HepG2 (cell line): ENCODE measurements around the gene FBXO9. TPM values are rescaled to one million over a fixed set of nuclear protein-coding genes. Genes with fewer than 3 reads are reported as not detected.

Experiments used
- ATAC-seq: fragments of 200-7000 bp; cut with Tn5 transposase; 3 replicates; pipeline ENCODE4 v1.9.1; 2020; ENCODE audit warnings: mild to moderate bottlenecking, moderate library complexity
- BruUV-seq: library from RNA; stranded (reverse); fragments of 400-500 nt; replicated peaks from 2 replicates; lab custom pipeline; 2021; lab: Mats Ljungman, UMichigan
- CTCF ChIA-PET: fragments of 300-600 bp; formaldehyde crosslinking; extraction: SDS; loops from one replicate; lab custom pipeline; 2021; ENCODE audit warnings: low total read pairs, inconsistent platforms, low intra/inter-chr PET ratio; lab: Yijun Ruan, JAX
- POLR2A ChIA-PET: fragments of 350-600 bp; sonication (Branson Sonifier 250); formaldehyde crosslinking; loops from one replicate; lab custom pipeline; 2020; ENCODE audit warnings: antibody characterized with exemption, inconsistent platforms; lab: Yijun Ruan, JAX
- DNase-seq: peaks from one replicate; pipeline ENCODE4 v3.0.0-alpha.2; 2015; ENCODE audit warnings: low spot score
- FAIRE-seq: peaks from 3 replicates; lab custom pipeline; 2011; peaks lifted over from hg19 to GRCh38; lab: Jason Lieb, UNC
- H2AFZ ChIP-seq: one replicate; pipeline ENCODE4 v1.6.1; 2011; ENCODE audit warnings: low read length, inconsistent platforms
- H3K27ac ChIP-seq: fragments of 300-600 bp; 3 replicates; pipeline ENCODE4 v1.8.0; 2011; ENCODE audit warnings: mixed run types, mild to moderate bottlenecking, mixed read lengths, low read length, inconsistent platforms; ENCODE audit not compliant: insufficient read depth; ENCODE audit errors: extremely low read length
- H3K27me3 ChIP-seq, 2 experiments: fragments of 200-600 bp in 1 of 2; 2 replicates in 1 of 2; 3 replicates in 1 of 2; pipeline versions ENCODE4 v1.6.0 to v1.8.0; 2011; ENCODE audit warnings: low read length in 2 of 2, mild to moderate bottlenecking in 2 of 2, moderate library complexity in 2 of 2, inconsistent platforms in 1 of 2; ENCODE audit not compliant: insufficient read depth in 2 of 2, control insufficient read depth in 1 of 2
- H3K36me3 ChIP-seq, 2 experiments: fragments of 200-600 bp in 1 of 2; replicated peaks in 1 of 2; 2 replicates in 1 of 2; 3 replicates in 1 of 2; pipeline versions ENCODE4 v1.5.1 to v1.8.0; 2011; ENCODE audit warnings: low read length in 2 of 2, inconsistent platforms in 1 of 2; ENCODE audit not compliant: insufficient read depth in 2 of 2, control insufficient read depth in 1 of 2
- H3K4me1 ChIP-seq: 2 replicates; pipeline ENCODE4 v1.5.1; 2012; ENCODE audit warnings: low read length, inconsistent platforms; ENCODE audit not compliant: insufficient read depth
- H3K4me2 ChIP-seq: 2 replicates; pipeline ENCODE4 v1.6.0; 2011; ENCODE audit warnings: low read depth, low read length, inconsistent platforms
- H3K4me3 ChIP-seq, 3 experiments: fragments of 200-600 bp in 1 of 3; sonication (generic), shearing (Covaris generic) in 1 of 3; replicated peaks in 1 of 3; 2 replicates each; pipeline ENCODE4 v1.5.1; 2011 to 2016; ENCODE audit warnings: low read length in 3 of 3, inconsistent platforms in 2 of 3, low read depth in 2 of 3, mild to moderate bottlenecking in 2 of 3, control low read depth in 1 of 3, mixed read lengths in 1 of 3; ENCODE audit not compliant: insufficient read depth in 1 of 3
- H3K79me2 ChIP-seq: one replicate; pipeline ENCODE4 v1.6.1; 2011; ENCODE audit warnings: low read length, inconsistent platforms; ENCODE audit not compliant: insufficient read depth
- H3K9ac ChIP-seq: 2 replicates; pipeline ENCODE4 v1.6.0; 2011; ENCODE audit warnings: mild to moderate bottlenecking, low read depth, low read length, inconsistent platforms; ENCODE audit not compliant: insufficient read depth
- H3K9me3 ChIP-seq: 2 replicates; pipeline ENCODE4 v1.5.1; 2012; ENCODE audit warnings: mild to moderate bottlenecking, low read length
- H4K20me1 ChIP-seq: 2 replicates; pipeline ENCODE4 v1.6.0; 2011; ENCODE audit warnings: inconsistent platforms, mild to moderate bottlenecking, low read length, moderate library complexity; ENCODE audit not compliant: insufficient read depth
- FIP1L1 ChIP-seq: fragments of 200-400 bp; formaldehyde crosslinking; IDR thresholded peaks from 2 replicates; pipeline ENCODE4 v1.6.1; 2018; ENCODE audit warnings: low read depth, mild to moderate bottlenecking, low read length, moderate library complexity, borderline replicate concordance; ENCODE audit not compliant: insufficient read depth
- FOXJ3 ChIP-seq: sonication (generic); formaldehyde crosslinking; IDR thresholded peaks from 2 replicates; pipeline ENCODE4 v1.4.0; 2020; ENCODE audit warnings: missing genetic modification reagents, mild to moderate bottlenecking, borderline replicate concordance
- LCORL ChIP-seq, 2 experiments: fragments of 450-650 bp in 1 of 2; sonication (generic) in 1 of 2; formaldehyde crosslinking in 1 of 2; IDR thresholded peaks; 2 replicates each; pipeline versions ENCODE4 v1.5.0 to v1.6.1; 2017 to 2020; ENCODE audit warnings: antibody characterized with exemption in 1 of 2, missing genetic modification reagents in 1 of 2
- MXI1 ChIP-seq: IDR thresholded peaks from 3 replicates; pipeline ENCODE4 v1.6.1; 2012; ENCODE audit warnings: low read depth, low read length, inconsistent platforms, borderline replicate concordance
- NR2F6 ChIP-seq, 2 experiments: IDR thresholded peaks; 2 replicates each; pipeline ENCODE4 v1.6.1; 2016; ENCODE audit warnings: antibody characterized with exemption in 1 of 2, mild to moderate bottlenecking in 1 of 2
- TCF7 ChIP-seq: sonication (generic); IDR thresholded peaks from 2 replicates; pipeline ENCODE4 v1.6.1; 2016; ENCODE audit warnings: antibody characterized with exemption, low read depth
- TFE3 ChIP-seq: IDR thresholded peaks from 2 replicates; pipeline ENCODE4 v1.6.1; 2016
- ZBTB42 ChIP-seq: sonication (generic); formaldehyde crosslinking; IDR thresholded peaks from 2 replicates; pipeline ENCODE4 v1.5.0; 2020; ENCODE audit warnings: mild to moderate bottlenecking, missing genetic modification reagents
- ZNF143 ChIP-seq: sonication (generic); formaldehyde crosslinking; IDR thresholded peaks from 2 replicates; pipeline ENCODE4 v1.4.0; 2020; ENCODE audit warnings: missing genetic modification reagents
- ZNF550 ChIP-seq: sonication (generic); formaldehyde crosslinking; IDR thresholded peaks from 2 replicates; pipeline ENCODE4 v1.4.0; 2020; ENCODE audit warnings: mild to moderate bottlenecking, missing genetic modification reagents, borderline replicate concordance
- ZNF710 ChIP-seq: sonication (generic); formaldehyde crosslinking; IDR thresholded peaks from 2 replicates; pipeline ENCODE4 v1.5.0; 2020; ENCODE audit warnings: mild to moderate bottlenecking, missing genetic modification reagents, borderline replicate concordance
- ZNF770 ChIP-seq: sonication (generic); formaldehyde crosslinking; IDR thresholded peaks from 2 replicates; pipeline ENCODE4 v1.5.0; 2020; ENCODE audit warnings: mild to moderate bottlenecking, missing genetic modification reagents
- WGBS: methylation state at CpG from one replicate; pipeline ENCODE4 v1.1.6; 2017; ENCODE audit warnings: low lambda C conversion rate; 5-methylcytosine and 5-hydroxymethylcytosine counted together
- in situ Hi-C: cut with HindIII; loops from 2 replicates; pipeline ENCODE4 v1.10.0; 2017; ENCODE audit warnings: low pct_unique_long_range_greater_than_20kb; ENCODE audit not compliant: extremely low pct_ligation_motif_present
- intact Hi-C: fragments of 100-400 bp; cut with micrococcal nuclease; formaldehyde crosslinking; loops from one replicate; pipeline ENCODE4 v1.10.0; 2022; ENCODE audit not compliant: unreplicated experiment
- polyA plus RNA-seq, 8 experiments: library from polyadenylated mRNA; depleted of rRNA in 3 of 8; stranded (reverse) in 7 of 8; unstranded in 1 of 8; fragments of >200 nt; fragmentation: Illumina TruSeq in 4 of 8; extraction: Trizol in 4 of 8; gene quantifications; 2 replicates each; pipeline versions ENCODE4 v1.2.1 to v1.2.3, GENCODE V29; 2011 to 2016; ENCODE audit warnings: low read depth in 4 of 8, missing spikeins in 1 of 8, mixed read lengths in 1 of 8; ENCODE audit not compliant: insufficient read depth in 1 of 8
- total RNA-seq, 5 experiments: library from RNA; depleted of rRNA; stranded (reverse); fragments of >200 nt; fragmentation: Illumina TruSeq; extraction: Trizol; gene quantifications; 2 replicates each; pipeline ENCODE4 v1.2.3, GENCODE V29; 2016; ENCODE audit warnings: low read depth in 1 of 5

FBXO9 gene
- total and polyA plus RNA-seq, 2 of the 13 experiments (the other 11 are each of a cell fraction or from before 2014, with no cell fraction given) = 64.3 to 98.4 TPM

DNA sequence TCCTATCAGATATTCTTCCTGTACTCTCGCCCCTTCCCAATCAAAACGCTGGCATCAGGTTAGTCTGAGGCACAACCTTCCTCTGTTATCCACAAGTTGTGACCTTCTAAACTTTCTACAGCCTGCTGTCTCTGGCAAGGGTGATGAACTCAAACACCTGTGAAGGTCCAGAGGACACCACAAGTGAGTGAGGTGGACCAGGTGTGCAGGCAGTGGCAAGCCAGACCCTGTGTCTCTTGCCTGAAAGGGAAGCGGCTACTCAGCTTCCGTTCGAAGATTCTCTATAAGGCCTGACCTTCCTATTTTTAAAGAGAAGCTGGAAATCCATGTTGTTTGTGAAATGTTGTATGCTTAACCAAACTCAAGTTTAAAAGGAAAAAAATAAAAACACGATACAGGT is 46.7 kb downstream of the FBXO9 start:
- DNase-seq (no peak), FAIRE-seq (no peak), ATAC-seq (peak; percentile 19; the same call in 2 of the 3 replicates)
- Histone ChIP-seq H3K36me3 (no peaks in the 10 kb centered on the region), H3K27me3 (no peaks in the 10 kb centered on the region), H4K20me1 (no peaks in the 10 kb centered on the region), H2AFZ (no peak overlapping the region), H3K4me2 (peak overlapping the region; percentile 52), H3K79me2 (no peaks in the 10 kb centered on the region), H3K9ac (no peak overlapping the region), H3K9me3 (peaks cover 9% of the 10 kb centered on the region; the same call in 1 of the 2 replicates), H3K4me3 (no peak overlapping the region), H3K4me1 (peaks cover 63% of the 10 kb centered on the region), H3K27ac (no peak overlapping the region)
- POLR2A ChIA-PET = interaction anchor here (1.2 to 2.4 kb wide), 2 partner anchors 23 to 28 kb away, joined by 4 to 13 read pairs; no protein-coding TSS in a partner anchor
- WGBS = 48% methylated on average over 6 of the region's 6 CpGs
- intact Hi-C loops = loop anchor here (10.0 kb wide), 1 partner anchor 193 kb away; no protein-coding TSS in a partner anchor
- no TSS peak for BruUV-seq
- CTCF ChIA-PET = no interaction called here
- in situ Hi-C loops = no loop called here
- no peak for TF ChIP-seq ZNF710
- no peak for TF ChIP-seq ZNF550 (CRISPR knock-in tag)
- TF ChIP-seq ZBTB42 (CRISPR knock-in tag) = no peak
- TF ChIP-seq NR2F6 (IDR thresholded peaks at IDR 0.05) = 0 out of 2 replicates have a peak, but pooled peaks have one; percentile 4
- TF ChIP-seq NR2F6 (CRISPR knock-in tag; IDR thresholded peaks at IDR 0.05) = no peak
- TF ChIP-seq LCORL (IDR thresholded peaks at IDR 0.05) = no peak
- no peak for TF ChIP-seq LCORL (CRISPR knock-in tag; IDR thresholded peaks at IDR 0.05)

- ATAC-seq = peak; percentile 77
- H3K27ac ChIP-seq = no peak overlapping the region
- in situ Hi-C loops = no loop called here
- TF ChIP-seq FOXJ3 = 0 out of 2 replicates have a peak, but pooled peaks have one; percentile 34
- no peak for TF ChIP-seq FIP1L1
- no peak for TF ChIP-seq ZNF143 (CRISPR knock-in tag)
- TF ChIP-seq ZNF770 (CRISPR knock-in tag) = no peak
- TF ChIP-seq TFE3 (CRISPR knock-in tag) = no peak
- no peak for TF ChIP-seq MXI1
- TF ChIP-seq TCF7 = peak; percentile 64
These were observed 47.2 kb downstream of the FBXO9 start for GRCh38 chr6:53112404-53112803.

More at GRCh38 chr6:53112404-53112803, 47.2 kb downstream of the FBXO9 start:
- Histone ChIP-seq H4K20me1 (no peaks in the 10 kb centered on the region), H2AFZ (no peak overlapping the region), H3K79me2 (no peaks in the 10 kb centered on the region), H3K9me3 (peaks cover 9% of the 10 kb centered on the region; the same call in 1 of the 2 replicates), H3K4me1 (peaks cover 63% of the 10 kb centered on the region), H3K36me3 (no peaks in the 10 kb centered on the region), H3K4me2 (peak overlapping the region; percentile 52), H3K4me3 (no peak overlapping the region), H3K27me3 (no peaks in the 10 kb centered on the region), H3K9ac (no peak overlapping the region)
- DNase-seq (peak; percentile 85), FAIRE-seq (no peak)
- ChIA-PET CTCF (no interaction called here), POLR2A (interaction anchor here (0.8 to 2.4 kb wide), 3 partner anchors 22 to 117 kb away, joined by 3 to 13 read pairs (median 4); partner anchors contain the start of gene GSTA4)
- no TSS peak for BruUV-seq
- intact Hi-C loops = loop anchor here (10.0 kb wide), 1 partner anchor 192 kb away; no protein-coding TSS in a partner anchor
